NCI-H2227 treated with DMSO at 0.1 percent for 48 hours (cell line): Measurements from ENCODE around the gene RIMOC1.
"Not testable (repeated sequence)": the region's sequence is repeated elsewhere in the genome, so short reads cannot be mapped to it uniquely, and the experiment has no call there.

ENCODE experiments used
- DNase-seq: peaks from one replicate; lab custom pipeline; 2025; lab: John Stamatoyannopoulos, UW

The RIMOC1 gene

GRCh38 chr5:41891066-41891707 is 13.0 kb upstream of the RIMOC1 start:
- no peak for DNase-seq

- DNase-seq: no peak
These were observed 12.1 kb upstream of the RIMOC1 start for GRCh38 chr5:41892031-41892430.

GRCh38 chr5:41893074-41893851 is 10.9 kb upstream of the RIMOC1 start:
- no peak for DNase-seq

GRCh38 chr5:41896230-41896629 is 7.9 kb upstream of the RIMOC1 start:
- DNase-seq: no peak

- DNase-seq: no peak
These were observed 707 bp upstream of the RIMOC1 start for GRCh38 chr5:41903382-41903891.

GRCh38 chr5:41906151-41906550 is 2.0 kb downstream of the RIMOC1 start:
- no peak for DNase-seq

GRCh38 chr5:41908374-41909079 is 4.4 kb downstream of the RIMOC1 start:
- no peak for DNase-seq

- no peak for DNase-seq
These were observed 14.0 kb downstream of the RIMOC1 start for GRCh38 chr5:41918105-41918504.

GRCh38 chr5:41921166-41921565 is 17.0 kb downstream of the RIMOC1 start:
- DNase-seq: no peak

- DNase-seq: no peak
These were observed 17.7 kb downstream of the RIMOC1 start for GRCh38 chr5:41921874-41922273.

GRCh38 chr5:41924526-41924871 is 20.4 kb downstream of the RIMOC1 start:
- peak; percentile 74 for DNase-seq

GRCh38 chr5:41924872-41925554 is 20.9 kb downstream of the RIMOC1 start, which contains the start of gene FBXO4:
Gene FBXO4 (plus strand): TSS chr5:41925281. CDS start chr5:41925310, 29 bp downstream.
- peak; percentile 76 for DNase-seq

- peak; percentile 76 for DNase-seq
These were observed 21.4 kb downstream of the RIMOC1 start for GRCh38 chr5:41925555-41925951.

GRCh38 chr5:41927604-41928003 is 23.5 kb downstream of the RIMOC1 start:
- DNase-seq: no peak

- no peak for DNase-seq
These were observed 24.9 kb downstream of the RIMOC1 start for GRCh38 chr5:41929035-41929434.

- no peak for DNase-seq
These were observed 28.6 kb downstream of the RIMOC1 start for GRCh38 chr5:41932770-41933169.

GRCh38 chr5:41935544-41935943 is 31.4 kb downstream of the RIMOC1 start:
- no peak for DNase-seq

GRCh38 chr5:41940641-41941040 is 36.5 kb downstream of the RIMOC1 start:
- no peak for DNase-seq

- DNase-seq: not testable (repeated sequence)
These were observed 41.3 kb downstream of the RIMOC1 start for GRCh38 chr5:41945332-41945955.

GRCh38 chr5:41951224-41951623 is 47.1 kb downstream of the RIMOC1 start:
- no peak for DNase-seq
